ENCODE results near the gene CORO2A. TPM values are rescaled to one million over a fixed set of nuclear protein-coding genes. Genes with fewer than 3 reads are reported as not detected.

Gene CORO2A
- total and polyA plus RNA-seq, 10 of the 15 experiments (the other 5 are each of a cell fraction or from before 2014, with no cell fraction given): 1.0 to 5.3 (median 3.5) TPM

- Histone ChIP-seq H3K4me3 (no peak overlapping the region), H3K27me3 (replicated peaks in 1 of 2; ENCODE audit: control insufficient read depth in 2 of 2, insufficient read depth in 2 of 2, low read length in 1 of 2) (no peaks in the 10 kb centered on the region), H3K4me2 (ENCODE audit: control insufficient read depth, insufficient read depth) (no peak overlapping the region), H3K36me3 (ENCODE audit: control insufficient read depth in 2 of 2, insufficient read depth in 2 of 2, low read length in 1 of 2) (no peaks in the 10 kb centered on the region), H3K9ac (ENCODE audit: control insufficient read depth, insufficient read depth, low read length) (no peak overlapping the region), H3K79me2 (ENCODE audit: control insufficient read depth, insufficient read depth, low read length) (no peaks in the 10 kb centered on the region), H3K27ac (ENCODE audit: control insufficient read depth, insufficient read depth) (no peak overlapping the region), H3K4me1 (ENCODE audit: control insufficient read depth, insufficient read depth, low read length) (peaks cover 7% of the 10 kb centered on the region; the same call in 1 of the 2 replicates), H4K20me1 (ENCODE audit: control insufficient read depth, insufficient read depth) (no peaks in the 10 kb centered on the region), H3K9me3 (replicated peaks; ENCODE audit: control insufficient read depth, insufficient read depth, low read length) (no peaks in the 10 kb centered on the region), H2AFZ (ENCODE audit: control insufficient read depth, low read depth, low read length) (no peak overlapping the region)
- ChIA-PET CTCF (interaction anchor here (0.9 to 1.5 kb wide), 5 partner anchors 12 to 160 kb away, joined by 3 to 5 read pairs (median 5); no protein-coding TSS in a partner anchor), RAD21 (ENCODE audit: unreplicated experiment) (no interaction called here), SMC1A (ENCODE audit: uncharacterized antibody, unreplicated experiment) (interaction anchor here (0.5 to 1.1 kb wide), 4 partner anchors 13 to 176 kb away, joined by 3 to 4 read pairs (median 4); partner anchors contain the start of gene TBC1D2), POLR2A (no interaction called here)
- in situ Hi-C loops (cut with MboI) (no loop called here), intact Hi-C loops (cut with micrococcal nuclease; ENCODE audit: unreplicated experiment) (no loop called here)
- DNase-seq (ENCODE audit: low read depth, low spot score) (no peak), ATAC-seq (no peak), FAIRE-seq (no peak)
- WGBS (ENCODE audit: insufficient coverage, insufficient replicate concordance, low lambda C conversion rate, missing lambda C conversion rate): 70% methylated on average over 9 of the region's 9 CpGs
- TF ChIP-seq BRCA1 (IDR thresholded peaks at IDR 0.05; ENCODE audit: low read depth, low read length) (no peak), TAF1 (IDR thresholded peaks at IDR 0.05; ENCODE audit: borderline replicate concordance, low read depth, low read length) (no peak), LARP7 (IDR thresholded peaks at IDR 0.05) (no peak), HDAC2 (IDR thresholded peaks at IDR 0.05) (no peak), SMC3 (IDR thresholded peaks at IDR 0.05; ENCODE audit: borderline replicate concordance, low read length) (peak; percentile 20; the same call in 1 of the 2 replicates), TCF7 (IDR thresholded peaks at IDR 0.05; ENCODE audit: borderline replicate concordance) (no peak), CTCF (IDR thresholded peaks at IDR 0.05 in 2 of 3, conservative IDR thresholded peaks at IDR 0.05 in 1 of 3; ENCODE audit: control insufficient read depth in 2 of 3, extremely low read depth in 1 of 3, insufficient read depth in 1 of 3, low read depth in 3 of 3, low read length in 3 of 3) (peak in 2 of 3 experiments; percentile 29 to 33; a peak in 3 of 6 replicates)
- no TSS peak for BruUV-seq (replicated peaks)
Measured at GRCh38 chr9:98234245-98234825, 41.9 kb upstream of the CORO2A start.
